GM23338 (cell line): ENCODE results near the gene TMUB1. TPM values are rescaled to one million over a fixed set of nuclear protein-coding genes. Genes with fewer than 3 reads are reported as not detected.

Experiments used
- ATAC-seq: fragments of 200-7000 bp; cut with Tn5 transposase; 3 replicates; pipeline ENCODE4 v1.9.1; 2020
- DNase-seq: peaks from one replicate; pipeline ENCODE4 v3.0.0-alpha.2; 2015; ENCODE audit warnings: low spot score
- H2AFZ ChIP-seq: fragments of 200-600 bp; sonication (generic); 2 replicates; pipeline ENCODE4 v1.8.0; 2016; ENCODE audit warnings: antibody characterized with exemption, mild to moderate bottlenecking, moderate library complexity
- H3F3A ChIP-seq: fragments of 200-600 bp; sonication (generic); replicated peaks from 2 replicates; pipeline ENCODE4 v1.8.0; 2017; ENCODE audit warnings: antibody characterized with exemption, mixed run types, low read depth
- H3K27ac ChIP-seq: fragments of 200-600 bp; sonication (generic); 2 replicates; pipeline ENCODE4 v1.6.1; 2016; ENCODE audit warnings: low read depth
- H3K27me3 ChIP-seq: fragments of 200-600 bp; sonication (generic); 2 replicates; pipeline ENCODE4 v1.8.0; 2016; ENCODE audit warnings: mild to moderate bottlenecking, mixed run types, moderate library complexity; ENCODE audit not compliant: insufficient read depth
- H3K36me3 ChIP-seq: fragments of 200-600 bp; sonication (generic); 2 replicates; pipeline ENCODE4 v1.8.0; 2016; ENCODE audit warnings: mild to moderate bottlenecking; ENCODE audit not compliant: insufficient read depth
- H3K4me1 ChIP-seq: fragments of 200-600 bp; sonication (generic); 2 replicates; pipeline ENCODE4 v1.8.0; 2016; ENCODE audit warnings: mild to moderate bottlenecking, moderate library complexity; ENCODE audit not compliant: insufficient read depth
- H3K4me2 ChIP-seq: fragments of 200-600 bp; sonication (generic); 2 replicates; pipeline ENCODE4 v1.7.1; 2017; ENCODE audit warnings: mixed run types
- H3K4me3 ChIP-seq: fragments of 200-600 bp; sonication (generic); 2 replicates; pipeline ENCODE4 v1.6.1; 2016; ENCODE audit warnings: mixed run types
- H3K79me2 ChIP-seq: fragments of 200-600 bp; sonication (generic); replicated peaks from 2 replicates; pipeline ENCODE4 v1.8.0; 2017; ENCODE audit warnings: mild to moderate bottlenecking; ENCODE audit not compliant: insufficient read depth
- H3K9me2 ChIP-seq: fragments of 200-600 bp; sonication (generic); 2 replicates; pipeline ENCODE4 v1.8.0; 2017; ENCODE audit not compliant: insufficient read depth
- H4K20me1 ChIP-seq: fragments of 200-600 bp; sonication (generic); replicated peaks from 2 replicates; pipeline ENCODE4 v1.8.0; 2017; ENCODE audit warnings: mild to moderate bottlenecking; ENCODE audit not compliant: insufficient read depth
- H3K27ac Mint-ChIP-seq: 2 replicates; pipeline ENCODE4 v1.8.0; 2020; ENCODE audit warnings: inconsistent platforms, mild to moderate bottlenecking, moderate library complexity, mixed read lengths
- H3K27me3 Mint-ChIP-seq: 3 replicates; pipeline ENCODE4 v1.8.0; 2022; ENCODE audit warnings: low read depth, mild to moderate bottlenecking, moderate library complexity, mixed read lengths, inconsistent platforms; ENCODE audit not compliant: insufficient read depth, poor library complexity
- H3K36me3 Mint-ChIP-seq: 3 replicates; pipeline ENCODE4 v1.8.0; 2021; ENCODE audit warnings: low read depth, mild to moderate bottlenecking, inconsistent platforms, moderate library complexity, mixed read lengths
- H3K4me1 Mint-ChIP-seq: 3 replicates; pipeline ENCODE4 v1.8.0; 2020; ENCODE audit warnings: mild to moderate bottlenecking, inconsistent platforms, mixed read lengths
- H3K4me3 Mint-ChIP-seq: 3 replicates; pipeline ENCODE4 v1.8.0; 2021; ENCODE audit warnings: moderate library complexity, mild to moderate bottlenecking, inconsistent platforms, mixed read lengths
- H3K9me3 Mint-ChIP-seq: 3 replicates; pipeline ENCODE4 v1.8.0; 2020; ENCODE audit warnings: moderate library complexity, mild to moderate bottlenecking, inconsistent platforms, mixed read lengths
- CREB1 ChIP-seq: fragments of 250-450 bp; sonication (Bioruptor Pico); IDR thresholded peaks from 2 replicates; pipeline ENCODE4 v1.5.0; 2020; ENCODE audit warnings: low read depth, mild to moderate bottlenecking, moderate library complexity
- ETS1 ChIP-seq: IDR thresholded peaks from 2 replicates; pipeline ENCODE4 v1.6.1; 2016; ENCODE audit warnings: antibody characterized with exemption
- EZH2 ChIP-seq: fragments of 200-600 bp; sonication (generic); IDR thresholded peaks from one replicate; pipeline ENCODE4 v1.8.0; 2017; ENCODE audit warnings: antibody characterized with exemption, mild to moderate bottlenecking, low read depth; ENCODE audit not compliant: unreplicated experiment
- EZH2phosphoT487 ChIP-seq: fragments of 200-600 bp; sonication (generic); IDR thresholded peaks from one replicate; pipeline ENCODE4 v1.8.1; 2018; ENCODE audit warnings: antibody characterized with exemption; ENCODE audit not compliant: unreplicated experiment
- JUNB ChIP-seq: IDR thresholded peaks from one replicate; pipeline ENCODE4 v1.6.1; 2016; ENCODE audit warnings: antibody characterized with exemption; ENCODE audit not compliant: unreplicated experiment
- NANOG ChIP-seq: IDR thresholded peaks from 2 replicates; pipeline ENCODE4 v1.6.1; 2016; ENCODE audit warnings: antibody characterized with exemption, borderline replicate concordance
- POLR2AphosphoS5 ChIP-seq: IDR thresholded peaks from 2 replicates; pipeline ENCODE4 v1.6.1; 2016; ENCODE audit warnings: antibody characterized with exemption, low read depth
- REST ChIP-seq: IDR thresholded peaks from one replicate; pipeline ENCODE4 v1.6.1; 2018; ENCODE audit warnings: antibody characterized with exemption; ENCODE audit not compliant: unreplicated experiment
- STAT1 ChIP-seq: IDR thresholded peaks from one replicate; pipeline ENCODE4 v1.6.1; 2016; ENCODE audit warnings: antibody characterized with exemption; ENCODE audit not compliant: unreplicated experiment
- ZNF331 ChIP-seq: fragments of 250-450 bp; sonication (Bioruptor Pico); IDR thresholded peaks from 2 replicates; pipeline ENCODE4 v1.5.0; 2020; ENCODE audit warnings: low read depth, mild to moderate bottlenecking, moderate library complexity
- polyA plus RNA-seq: library from polyadenylated mRNA; unstranded; fragments of >200 nt; fragmentation: Nextera tagmentation; extraction: Ambion mirVana; gene quantifications from 2 replicates; pipeline ENCODE4 v1.2.1, GENCODE V29; 2016
- total RNA-seq: library from RNA; depleted of rRNA; stranded (reverse); fragments of >200 nt; shearing (Covaris generic); gene quantifications from 2 replicates; pipeline ENCODE4 v1.2.3, GENCODE V29; 2014
- TF ChIP-seq, protein P1 (sequence below), 2 experiments: fragments of 200-600 bp in 1 of 2; sonication (generic) in 1 of 2; conservative IDR thresholded peaks; 2 replicates each; pipeline versions ENCODE4 v1.5.1 to v1.6.1; 2016 to 2017; ENCODE audit warnings: antibody characterized with exemption in 2 of 2, low read depth in 2 of 2, mild to moderate bottlenecking in 2 of 2, moderate library complexity in 1 of 2

The TMUB1 gene
- total and polyA plus RNA-seq, 2 experiments from 2014 or later: 47.6 to 61.1 TPM

DNA sequence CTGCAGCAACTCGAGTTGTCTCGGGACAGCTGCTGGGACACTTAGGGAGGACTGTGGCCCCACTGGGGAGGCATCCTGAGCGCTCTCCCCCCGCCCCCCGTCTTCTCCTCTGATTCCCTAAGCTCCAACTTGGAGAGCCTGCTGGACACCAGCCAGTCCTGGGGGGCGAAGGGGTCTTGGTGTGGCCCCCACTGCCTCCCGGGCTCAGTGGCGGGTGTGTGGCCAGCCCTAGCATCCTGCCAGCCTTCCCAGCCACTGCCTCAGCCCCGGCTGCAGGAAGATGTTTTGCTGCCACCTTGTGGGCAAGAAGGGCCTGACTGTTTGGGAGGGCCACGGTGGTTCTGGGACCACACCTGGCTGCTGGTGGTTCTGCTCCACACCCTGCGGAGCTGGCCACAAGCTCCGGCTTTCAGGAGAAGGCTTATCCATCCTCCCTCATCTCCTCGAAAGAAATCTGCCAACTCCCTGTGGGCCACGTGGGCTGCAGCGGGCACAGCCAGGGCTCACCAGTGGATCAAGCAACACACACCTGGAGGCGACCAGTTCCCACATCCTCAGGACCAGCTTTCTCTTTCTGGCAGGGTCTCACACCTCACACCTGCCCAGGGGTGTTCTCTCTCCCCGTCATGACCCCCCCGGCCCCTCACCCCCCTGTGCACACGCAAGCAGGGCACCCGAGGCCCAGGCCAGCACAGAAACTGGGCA lies 27.8 kb upstream of the TMUB1 start:
- H3K9me2 ChIP-seq: no peaks in the 10 kb centered on the region
- H3K79me2 ChIP-seq: peaks cover 29% of the 10 kb centered on the region
- peaks cover 17% of the 10 kb centered on the region for H3K27me3 ChIP-seq
- H3K4me3 ChIP-seq: no peak overlapping the region
- no peak overlapping the region for H2AFZ ChIP-seq
- Mint-ChIP-seq H3K4me1 (peaks cover 39% of the 10 kb centered on the region), H3K27ac (no peak overlapping the region), H3K4me3 (no peak overlapping the region), H3K27me3 (peaks cover 20% of the 10 kb centered on the region), H3K36me3 (no peaks in the 10 kb centered on the region; the same call in 1 of the 3 replicates), H3K9me3 (no peaks in the 10 kb centered on the region)
- DNase-seq: peak; percentile 92
- peaks cover 20% of the 10 kb centered on the region for H3K4me1 ChIP-seq
- peaks cover 28% of the 10 kb centered on the region for H4K20me1 ChIP-seq
- peak overlapping the region; percentile 69; the same call in 1 of the 2 replicates for H3K27ac ChIP-seq
- TF ChIP-seq, protein P1, sequence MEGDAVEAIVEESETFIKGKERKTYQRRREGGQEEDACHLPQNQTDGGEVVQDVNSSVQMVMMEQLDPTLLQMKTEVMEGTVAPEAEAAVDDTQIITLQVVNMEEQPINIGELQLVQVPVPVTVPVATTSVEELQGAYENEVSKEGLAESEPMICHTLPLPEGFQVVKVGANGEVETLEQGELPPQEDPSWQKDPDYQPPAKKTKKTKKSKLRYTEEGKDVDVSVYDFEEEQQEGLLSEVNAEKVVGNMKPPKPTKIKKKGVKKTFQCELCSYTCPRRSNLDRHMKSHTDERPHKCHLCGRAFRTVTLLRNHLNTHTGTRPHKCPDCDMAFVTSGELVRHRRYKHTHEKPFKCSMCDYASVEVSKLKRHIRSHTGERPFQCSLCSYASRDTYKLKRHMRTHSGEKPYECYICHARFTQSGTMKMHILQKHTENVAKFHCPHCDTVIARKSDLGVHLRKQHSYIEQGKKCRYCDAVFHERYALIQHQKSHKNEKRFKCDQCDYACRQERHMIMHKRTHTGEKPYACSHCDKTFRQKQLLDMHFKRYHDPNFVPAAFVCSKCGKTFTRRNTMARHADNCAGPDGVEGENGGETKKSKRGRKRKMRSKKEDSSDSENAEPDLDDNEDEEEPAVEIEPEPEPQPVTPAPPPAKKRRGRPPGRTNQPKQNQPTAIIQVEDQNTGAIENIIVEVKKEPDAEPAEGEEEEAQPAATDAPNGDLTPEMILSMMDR (conservative IDR thresholded peaks at IDR 0.05; ENCODE audit: low read depth in 2 of 2): peak; percentile 77 to 99
- no peak for TF ChIP-seq STAT1
- peak; percentile 69 for ATAC-seq
- peaks cover 15% of the 10 kb centered on the region for H3F3A ChIP-seq
- no peaks in the 10 kb centered on the region for H3K36me3 ChIP-seq
- H3K4me2 ChIP-seq: no peak overlapping the region

GRCh38 chr7:151110236-151110940 lies 27.1 kb upstream of the TMUB1 start:
- Mint-ChIP-seq H3K27ac (no peak overlapping the region), H3K9me3 (no peaks in the 10 kb centered on the region), H3K4me3 (no peak overlapping the region), H3K27me3 (peaks cover 16% of the 10 kb centered on the region), H3K36me3 (no peaks in the 10 kb centered on the region; the same call in 1 of the 3 replicates), H3K4me1 (peaks cover 40% of the 10 kb centered on the region)
- H3K9me2 ChIP-seq: no peaks in the 10 kb centered on the region
- H3K79me2 ChIP-seq: peaks cover 35% of the 10 kb centered on the region
- peaks cover 17% of the 10 kb centered on the region for H3K4me1 ChIP-seq
- peaks cover 15% of the 10 kb centered on the region for H3F3A ChIP-seq
- no peak overlapping the region for H3K4me2 ChIP-seq
- H3K36me3 ChIP-seq: no peaks in the 10 kb centered on the region
- peaks cover 24% of the 10 kb centered on the region for H4K20me1 ChIP-seq
- no peak for ATAC-seq
- DNase-seq: peak; percentile 44
- no peak overlapping the region for H2AFZ ChIP-seq
- no peak overlapping the region for H3K4me3 ChIP-seq
- H3K27ac ChIP-seq: peak overlapping the region; percentile 69; the same call in 1 of the 2 replicates
- peaks cover 10% of the 10 kb centered on the region for H3K27me3 ChIP-seq
- no peak for TF ChIP-seq ZNF331 (CRISPR knock-in tag)
- TF ChIP-seq ETS1: no peak
- TF ChIP-seq NANOG: no peak
- no peak for TF ChIP-seq EZH2phosphoT487
- no peak for TF ChIP-seq CREB1 (CRISPR knock-in tag)
- TF ChIP-seq POLR2AphosphoS5: no peak
- TF ChIP-seq, protein P1 (conservative IDR thresholded peaks at IDR 0.05; ENCODE audit: low read depth in 2 of 2): no peak
- TF ChIP-seq JUNB: no peak
- no peak for TF ChIP-seq REST
- TF ChIP-seq STAT1: no peak
- TF ChIP-seq EZH2: no peak
